ENCODE measurements around the gene PAXX. TPM values are rescaled to one million over a fixed set of nuclear protein-coding genes. Genes with fewer than 3 reads are reported as not detected.

The PAXX gene
- total and polyA plus RNA-seq, 2 experiments from 2014 or later: 102 to 130 TPM

- H3K4me3 ChIP-seq: no peak overlapping the region
- peaks cover 5% of the 10 kb centered on the region for H3K4me1 ChIP-seq (ENCODE audit: low read depth)
- H3K36me3 ChIP-seq: no peaks in the 10 kb centered on the region
- no peak for DNase-seq (ENCODE audit: low read depth in 1 of 2, low spot score in 1 of 2)
- no peak overlapping the region for H3K27ac ChIP-seq
- H3K27me3 ChIP-seq: no peaks in the 10 kb centered on the region
- TF ChIP-seq CTCF (IDR thresholded peaks at IDR 0.05; ENCODE audit: low read depth, low read length): no peak
- H3K9me3 ChIP-seq (ENCODE audit: low read depth): no peaks in the 10 kb centered on the region
Measured at GRCh38 chr9:137022662-137023008, 30.4 kb downstream of the PAXX start.

GRCh38 chr9:137023157-137023556 lies 30.9 kb downstream of the PAXX start:
- peaks cover 5% of the 10 kb centered on the region for H3K4me1 ChIP-seq (ENCODE audit: low read depth)
- no peak for DNase-seq (ENCODE audit: low read depth in 1 of 2, low spot score in 1 of 2)
- H3K27ac ChIP-seq: no peak overlapping the region
- no peak overlapping the region for H3K4me3 ChIP-seq
- no peaks in the 10 kb centered on the region for H3K27me3 ChIP-seq
- TF ChIP-seq CTCF (IDR thresholded peaks at IDR 0.05; ENCODE audit: low read depth, low read length): no peak
- H3K9me3 ChIP-seq (ENCODE audit: low read depth): no peaks in the 10 kb centered on the region
- H3K36me3 ChIP-seq: no peaks in the 10 kb centered on the region

GRCh38 chr9:137023583-137023991 lies 31.4 kb downstream of the PAXX start:
- Histone ChIP-seq H3K9me3 (ENCODE audit: low read depth) (no peaks in the 10 kb centered on the region), H3K27ac (no peak overlapping the region), H3K4me1 (ENCODE audit: low read depth) (peaks cover 5% of the 10 kb centered on the region), H3K36me3 (no peaks in the 10 kb centered on the region), H3K4me3 (no peak overlapping the region), H3K27me3 (no peaks in the 10 kb centered on the region)
- no peak for DNase-seq (ENCODE audit: low read depth in 1 of 2, low spot score in 1 of 2)
- TF ChIP-seq CTCF (IDR thresholded peaks at IDR 0.05; ENCODE audit: low read depth, low read length): no peak

GRCh38 chr9:137025517-137025966 lies 33.3 kb downstream of the PAXX start:
- Histone ChIP-seq H3K4me3 (no peak overlapping the region), H3K27me3 (no peaks in the 10 kb centered on the region), H3K4me1 (ENCODE audit: low read depth) (peaks cover 5% of the 10 kb centered on the region), H3K36me3 (no peaks in the 10 kb centered on the region), H3K9me3 (ENCODE audit: low read depth) (no peaks in the 10 kb centered on the region), H3K27ac (no peak overlapping the region)
- no peak for DNase-seq (ENCODE audit: low read depth in 1 of 2, low spot score in 1 of 2)
- TF ChIP-seq CTCF (IDR thresholded peaks at IDR 0.05; ENCODE audit: low read depth, low read length): no peak

- H3K27ac ChIP-seq: no peak overlapping the region
- DNase-seq (ENCODE audit: low read depth in 1 of 2, low spot score in 1 of 2): no peak
- H3K36me3 ChIP-seq: no peaks in the 10 kb centered on the region
Measured at GRCh38 chr9:137026384-137026783, 34.2 kb downstream of the PAXX start.

More at GRCh38 chr9:137026384-137026783, 34.2 kb downstream of the PAXX start:
- Histone ChIP-seq H3K27me3 (no peaks in the 10 kb centered on the region), H3K4me3 (no peak overlapping the region), H3K4me1 (ENCODE audit: low read depth) (peaks cover 5% of the 10 kb centered on the region), H3K9me3 (ENCODE audit: low read depth) (no peaks in the 10 kb centered on the region)
- TF ChIP-seq CTCF (IDR thresholded peaks at IDR 0.05; ENCODE audit: low read depth, low read length): no peak

All from cardiac muscle cell (in vitro differentiated cells and primary cell).